KBM-7 (cell line): Measurements from ENCODE around the gene SERINC3.

Source experiments
- DNase-seq: peaks from one replicate; pipeline ENCODE4 v3.0.0-alpha.2; 2015
- in situ Hi-C: fragments of 300-500 bp; cut with MboI; formaldehyde crosslinking; loops from 2 replicates; pipeline ENCODE4 v1.14.3; 2020; ENCODE audit warnings: low sequenced_read_pairs, low pct_unique_long_range_greater_than_20kb, mixed read lengths

SERINC3 gene

GRCh38 chr20:44448753-44449546 lies 72.9 kb downstream of the SERINC3 start:
- in situ Hi-C loops, result no loop called here

DNA sequence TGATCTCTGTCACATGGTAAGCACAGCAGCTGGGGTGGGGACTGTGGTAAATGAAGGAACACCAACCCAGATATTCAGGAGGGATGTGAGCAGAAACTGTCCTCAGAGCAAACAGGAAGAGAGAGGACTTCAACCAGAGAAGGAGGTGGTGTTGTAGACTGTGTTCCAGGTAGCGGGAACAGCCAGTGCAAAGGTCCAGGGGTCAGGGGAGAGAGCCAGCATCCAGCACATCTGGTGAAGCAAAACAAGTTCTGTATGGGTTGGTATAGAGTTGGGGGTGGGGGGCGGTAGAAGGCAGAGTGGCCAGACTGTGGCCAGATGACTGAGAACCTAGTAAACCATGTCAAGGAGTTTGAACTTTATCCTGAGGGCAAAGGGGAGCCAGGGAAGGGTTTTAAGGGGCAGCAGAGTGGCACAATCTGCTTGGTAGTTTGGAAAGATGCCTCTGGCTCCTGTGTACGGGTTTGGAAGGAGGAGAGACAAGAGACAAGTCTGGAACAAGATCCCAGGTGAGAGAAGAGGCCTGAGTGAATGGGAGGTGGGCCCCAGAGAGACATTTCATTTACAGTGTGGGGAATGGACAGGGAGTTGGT lies 73.9 kb downstream of the SERINC3 start:
- in situ Hi-C loops, result no loop called here
- DNase-seq, result no peak

More at GRCh38 chr20:44448753-44449546, 72.9 kb downstream of the SERINC3 start:
- no peak for DNase-seq
